Liver (tissue), 3 donors: ENCODE measurements around the gene TBC1D1.

ENCODE experiments used
- ATF3 ChIP-seq: IDR thresholded peaks from 2 replicates; pipeline ENCODE4 v1.6.1; 2016; ENCODE audit warnings: antibody characterized with exemption
- CTCF ChIP-seq: fragments of 150-350 bp; IDR thresholded peaks from 2 replicates; pipeline ENCODE4 v1.5.1; 2017; ENCODE audit warnings: improper control_type of control experiment, low read depth, low read length; ENCODE audit not compliant: missing input control
- FOXA1 ChIP-seq: IDR thresholded peaks from 2 replicates; pipeline ENCODE4 v1.6.1; 2016; ENCODE audit warnings: antibody characterized with exemption
- GABPA ChIP-seq, 2 donors: IDR thresholded peaks in 1 of 2; conservative IDR thresholded peaks in 1 of 2; 2 replicates each; pipeline ENCODE4 v1.6.1; 2016; ENCODE audit warnings: antibody characterized with exemption in 2 of 2, mild to moderate bottlenecking in 1 of 2, moderate library complexity in 1 of 2
- JUND ChIP-seq, 2 donors: IDR thresholded peaks; 2 replicates each; pipeline ENCODE4 v1.6.1; 2016; ENCODE audit warnings: antibody characterized with exemption in 2 of 2
- MAX ChIP-seq: IDR thresholded peaks from 2 replicates; pipeline ENCODE4 v1.6.1; 2016; ENCODE audit warnings: antibody characterized with exemption
- NR2F2 ChIP-seq: IDR thresholded peaks from 2 replicates; pipeline ENCODE4 v1.6.1; 2016; ENCODE audit warnings: antibody characterized with exemption
- RAD21 ChIP-seq, 2 donors: IDR thresholded peaks; 2 replicates each; pipeline ENCODE4 v1.6.1; 2016; ENCODE audit warnings: antibody characterized with exemption in 2 of 2, mild to moderate bottlenecking in 2 of 2
- SP1 ChIP-seq: IDR thresholded peaks from 2 replicates; pipeline ENCODE4 v1.6.1; 2018; ENCODE audit warnings: antibody characterized with exemption, mild to moderate bottlenecking
- YY1 ChIP-seq: IDR thresholded peaks from 2 replicates; pipeline ENCODE4 v1.6.1; 2016; ENCODE audit warnings: antibody characterized with exemption, mild to moderate bottlenecking
- donor health status: healthy.
- donor health status: healthy.

GRCh38 chr4:37876156-37876555 lies 14.7 kb upstream of the TBC1D1 start:
- TF ChIP-seq CTCF: no peak
- no peak for TF ChIP-seq GABPA (IDR thresholded peaks at IDR 0.05 in 1 of 2, conservative IDR thresholded peaks at IDR 0.05 in 1 of 2)
- no peak for TF ChIP-seq MAX
- no peak for TF ChIP-seq JUND (IDR thresholded peaks at IDR 0.05)
- TF ChIP-seq NR2F2: no peak
- TF ChIP-seq RAD21 (IDR thresholded peaks at IDR 0.05): no peak
- TF ChIP-seq SP1: no peak
- no peak for TF ChIP-seq YY1
- no peak for TF ChIP-seq ATF3
- TF ChIP-seq FOXA1: no peak
